HG03442 (cell line): ENCODE data around the gene DIO3.

Experiments used
- ATAC-seq: cut with Tn5 transposase; IDR thresholded peaks from one replicate; pipeline ENCODE4 v1.9.1; 2021; ENCODE audit warnings: mild to moderate bottlenecking, moderate library complexity; ENCODE audit not compliant: unreplicated experiment

DIO3 gene

DNA sequence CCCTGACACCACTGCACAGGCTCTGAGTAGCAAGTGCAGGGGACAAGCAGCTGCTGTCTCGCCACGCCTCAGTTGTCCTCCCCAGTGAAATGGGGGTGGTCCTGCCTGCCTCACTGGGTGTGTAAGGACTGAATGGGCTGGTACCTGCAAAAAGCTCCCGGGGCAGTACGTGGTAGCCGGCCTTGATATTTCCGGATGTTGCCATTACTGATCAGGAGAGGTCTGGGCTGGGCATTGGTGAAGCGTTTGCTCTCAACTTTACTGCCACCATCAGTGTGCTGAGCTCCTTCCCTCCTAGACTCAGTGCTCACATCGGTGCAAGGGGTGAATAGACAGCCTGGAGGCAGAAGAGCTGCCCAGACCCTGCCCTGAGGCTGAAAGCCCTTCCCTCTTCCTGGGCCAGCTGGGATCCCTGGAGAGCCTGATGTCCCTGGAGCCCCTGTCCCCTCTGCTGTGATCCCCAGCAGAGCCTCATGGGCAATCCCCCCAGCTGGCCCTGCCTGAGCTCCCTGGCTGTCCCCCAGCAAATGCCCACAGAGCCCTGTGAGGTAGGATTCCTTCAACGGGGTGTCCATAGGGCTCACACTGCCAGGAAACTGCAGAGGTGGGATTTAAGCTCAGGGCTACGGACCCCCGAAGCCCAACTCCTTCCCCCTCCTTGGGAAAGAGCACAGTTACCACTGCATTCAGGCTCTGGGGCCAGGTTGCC lies 18.2 kb downstream of the DIO3 start:
- ATAC-seq = no peak

DNA sequence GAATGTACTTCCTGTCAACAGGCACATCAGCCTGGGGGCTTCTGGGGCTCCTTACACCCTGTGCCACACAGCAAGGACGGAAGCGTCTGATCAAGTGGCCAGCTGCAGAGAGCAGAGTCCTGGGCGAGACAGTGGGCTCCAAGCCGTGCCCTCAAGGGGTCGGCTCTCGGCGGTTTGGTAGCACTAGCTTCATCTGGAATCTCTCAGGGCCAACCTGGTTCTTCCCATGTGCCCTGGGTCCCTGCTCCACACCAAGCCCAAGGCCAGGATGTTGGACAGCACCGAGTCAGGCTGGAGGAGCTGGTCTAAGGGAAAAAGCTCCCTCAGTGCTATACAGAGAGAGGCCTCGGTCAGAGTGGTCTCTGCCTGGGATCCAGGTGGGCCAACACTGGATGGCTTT lies 20.5 kb downstream of the DIO3 start:
- ATAC-seq = no peak

DNA sequence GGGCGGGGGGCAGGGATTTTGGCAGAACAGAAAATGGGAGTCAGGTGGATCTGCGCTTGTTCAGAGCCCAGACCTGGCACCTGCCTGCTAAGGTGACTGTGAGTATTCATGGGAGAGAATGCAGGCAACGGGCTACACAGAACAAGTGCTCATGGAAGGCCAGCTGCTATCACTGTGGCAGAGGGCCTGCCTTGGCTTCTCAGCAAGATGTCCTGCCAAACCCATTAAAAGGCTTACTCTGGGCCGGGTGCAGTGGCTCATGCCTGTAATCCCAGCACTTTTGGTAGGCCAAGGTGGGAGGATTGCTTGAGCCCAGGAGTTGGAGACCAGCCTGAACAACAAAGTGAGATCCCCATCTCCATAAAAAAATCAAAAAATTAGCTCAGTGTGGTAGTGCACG lies 21.0 kb downstream of the DIO3 start:
- no peak for ATAC-seq

DNA sequence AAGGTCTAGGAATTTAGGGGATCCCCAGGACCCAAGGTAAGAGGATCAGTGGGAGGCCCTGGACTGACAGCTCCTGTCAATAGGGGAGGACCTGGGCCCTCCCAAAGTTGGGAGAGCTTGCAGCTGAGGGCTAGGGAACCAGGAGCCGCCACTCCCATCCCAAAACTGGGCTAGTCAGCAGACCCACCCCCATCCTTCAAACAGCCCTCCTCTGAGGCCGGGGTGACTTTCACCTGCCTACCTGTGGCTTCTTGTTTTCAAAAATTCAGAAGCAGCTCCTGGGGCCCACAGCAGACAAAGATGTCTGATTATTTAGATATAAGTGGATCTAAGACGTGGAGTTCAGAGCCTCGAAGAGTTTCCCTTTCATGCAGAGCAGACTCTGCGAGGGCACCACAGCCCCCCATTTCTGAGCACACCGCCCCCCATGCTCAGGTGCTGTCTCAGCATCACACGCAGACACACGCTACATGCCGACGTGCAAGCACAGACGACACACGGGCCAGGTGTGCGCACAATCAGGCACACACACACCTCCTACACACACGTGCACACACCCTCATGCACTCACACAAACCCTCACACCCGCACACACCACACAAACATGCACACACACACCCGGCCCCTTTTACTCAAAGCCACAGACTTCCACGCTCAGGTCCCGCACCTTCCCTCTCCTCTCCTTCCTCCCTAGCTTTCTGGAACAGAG lies 21.9 kb downstream of the DIO3 start:
- ATAC-seq = no peak

DNA sequence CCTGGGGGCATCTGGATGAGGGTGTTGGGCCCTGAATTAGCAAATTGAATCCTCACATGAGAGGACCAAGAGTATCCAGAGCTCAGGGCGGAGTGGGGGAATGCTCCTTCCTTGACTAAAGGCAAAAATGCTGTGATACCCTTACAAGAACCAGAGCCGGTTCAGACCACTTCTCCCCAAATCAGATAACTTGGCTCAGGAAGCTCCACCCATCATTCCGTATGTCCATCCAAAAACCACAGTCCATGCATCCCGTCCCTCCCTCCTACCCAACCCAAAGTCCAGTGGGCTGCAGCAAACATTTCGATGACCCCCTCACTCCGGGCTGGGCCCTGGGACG lies 22.4 kb downstream of the DIO3 start:
- no peak for ATAC-seq

DNA sequence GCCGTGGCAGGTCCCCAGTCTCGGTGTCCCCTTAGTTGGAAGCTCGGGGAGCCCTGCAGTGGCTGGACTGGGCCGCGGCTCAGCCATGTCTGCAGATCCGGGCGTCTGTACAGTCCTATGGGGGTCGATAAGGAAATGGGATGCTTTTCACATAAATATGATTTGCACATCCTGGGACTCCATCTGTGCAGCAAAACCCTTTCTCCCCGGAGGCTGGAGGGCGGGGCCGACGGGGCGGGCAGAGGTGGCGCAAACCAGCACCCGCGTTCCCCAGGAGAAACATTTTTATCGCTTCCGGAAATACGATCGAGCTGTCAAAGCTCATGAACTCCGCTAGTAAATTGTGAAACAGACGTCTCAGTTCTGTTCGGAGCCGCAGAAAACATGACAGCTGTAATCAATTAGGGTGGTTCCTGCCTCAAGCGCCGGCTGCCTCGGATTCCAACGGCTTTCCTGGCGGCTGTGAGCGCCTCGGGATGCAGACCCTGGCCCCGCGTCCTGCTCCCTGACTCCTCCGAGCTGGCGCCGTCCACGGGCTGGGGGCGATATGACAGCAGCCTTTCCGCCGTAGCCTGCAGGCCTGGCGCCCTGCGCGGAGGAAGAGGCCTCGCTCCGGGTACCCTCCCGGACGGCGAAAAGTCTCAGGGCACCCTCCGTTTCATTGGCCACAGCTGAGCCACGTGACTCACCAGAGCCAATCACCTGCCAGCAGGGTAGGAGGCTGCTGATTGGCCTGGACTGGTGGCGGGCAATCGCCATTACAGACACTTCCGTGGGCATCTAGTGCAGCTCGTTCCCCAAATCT lies 23.0 kb downstream of the DIO3 start:
- no peak for ATAC-seq

DNA sequence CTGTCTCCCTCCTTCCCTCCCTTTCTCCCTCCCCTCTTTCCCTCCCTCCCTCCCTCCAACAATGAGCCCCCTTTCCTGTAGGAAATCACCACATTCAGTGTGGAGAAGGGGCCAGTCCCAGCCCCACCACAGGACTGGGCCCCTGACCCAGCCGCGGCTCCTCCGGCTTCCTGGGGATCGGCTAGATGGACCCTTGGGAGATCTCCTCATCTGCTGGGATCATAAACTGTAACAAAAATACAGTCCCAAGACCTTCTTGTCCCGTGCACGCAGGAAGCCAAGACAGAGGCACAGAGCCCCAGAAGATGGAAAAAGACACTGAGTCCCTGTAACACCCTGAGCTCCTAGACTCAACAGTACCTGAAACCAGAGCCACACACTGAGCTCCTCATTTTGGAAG lies 23.9 kb downstream of the DIO3 start:
- no peak for ATAC-seq

DNA sequence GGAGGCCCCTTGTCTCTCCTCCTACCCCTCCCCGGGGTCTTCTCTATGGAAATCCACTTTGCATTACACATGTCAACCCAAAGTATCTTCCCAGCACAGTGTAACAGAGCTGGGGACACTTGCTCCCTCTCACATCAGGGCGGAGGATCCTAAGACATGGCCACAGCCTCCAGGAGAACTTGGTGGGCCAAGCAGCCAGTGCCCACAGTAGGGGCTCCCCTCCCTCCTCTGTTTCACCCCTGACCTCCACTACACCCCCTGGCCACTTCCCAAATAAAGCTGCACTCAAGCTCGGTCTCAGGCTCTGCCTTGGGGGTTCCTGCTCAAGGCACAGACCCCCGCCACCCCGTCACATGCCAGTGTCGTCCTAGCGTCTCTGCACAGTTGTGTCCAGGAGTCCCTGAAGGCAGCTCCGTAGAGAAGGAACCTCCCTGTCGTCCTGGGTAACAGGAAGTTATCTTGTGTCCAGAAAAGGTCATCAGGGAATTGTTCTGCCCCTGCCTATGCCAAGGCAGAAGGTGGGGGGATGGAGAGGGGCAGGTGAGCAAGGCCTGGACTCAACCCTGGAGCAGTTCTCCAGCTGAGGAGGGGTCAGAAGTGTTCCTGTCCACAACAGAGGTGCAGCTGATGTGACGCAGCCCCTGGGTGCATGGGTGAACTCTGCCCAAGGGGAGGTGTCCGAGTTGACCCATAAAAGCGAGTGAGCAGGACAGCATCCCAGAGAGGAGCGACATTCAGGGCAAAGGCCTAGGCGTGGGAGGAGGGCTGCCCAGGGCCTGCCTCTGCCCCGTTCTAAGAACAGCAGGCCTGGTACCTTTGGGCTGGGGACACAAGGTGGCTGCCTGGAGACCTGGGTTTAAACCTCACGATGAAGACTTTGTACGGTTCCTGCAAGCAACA lies 25.5 kb downstream of the DIO3 start:
- ATAC-seq = no peak

DNA sequence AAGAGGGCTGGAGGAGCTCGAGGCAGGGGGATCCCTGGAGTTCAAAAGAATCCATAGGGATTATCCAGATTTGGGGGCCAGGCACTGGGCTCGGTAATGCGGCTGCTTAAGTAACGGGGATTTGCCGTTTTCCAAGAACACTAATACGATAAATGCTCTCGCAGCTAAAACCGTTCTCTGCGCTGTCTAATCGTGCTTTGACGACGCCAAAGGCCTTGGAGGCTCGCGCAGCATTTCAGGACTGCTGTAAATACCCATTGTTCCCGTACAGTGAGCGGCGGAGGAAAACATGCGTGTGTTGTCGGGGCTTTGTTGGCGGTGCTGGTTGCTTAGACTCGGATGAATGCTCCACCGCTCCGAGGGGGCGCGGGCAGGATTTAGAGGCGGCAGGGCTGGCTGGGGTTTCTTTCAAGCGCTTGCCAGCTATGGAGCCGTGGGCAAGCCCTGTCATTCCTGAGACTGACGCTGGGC lies 26.2 kb downstream of the DIO3 start:
- ATAC-seq = no peak

DNA sequence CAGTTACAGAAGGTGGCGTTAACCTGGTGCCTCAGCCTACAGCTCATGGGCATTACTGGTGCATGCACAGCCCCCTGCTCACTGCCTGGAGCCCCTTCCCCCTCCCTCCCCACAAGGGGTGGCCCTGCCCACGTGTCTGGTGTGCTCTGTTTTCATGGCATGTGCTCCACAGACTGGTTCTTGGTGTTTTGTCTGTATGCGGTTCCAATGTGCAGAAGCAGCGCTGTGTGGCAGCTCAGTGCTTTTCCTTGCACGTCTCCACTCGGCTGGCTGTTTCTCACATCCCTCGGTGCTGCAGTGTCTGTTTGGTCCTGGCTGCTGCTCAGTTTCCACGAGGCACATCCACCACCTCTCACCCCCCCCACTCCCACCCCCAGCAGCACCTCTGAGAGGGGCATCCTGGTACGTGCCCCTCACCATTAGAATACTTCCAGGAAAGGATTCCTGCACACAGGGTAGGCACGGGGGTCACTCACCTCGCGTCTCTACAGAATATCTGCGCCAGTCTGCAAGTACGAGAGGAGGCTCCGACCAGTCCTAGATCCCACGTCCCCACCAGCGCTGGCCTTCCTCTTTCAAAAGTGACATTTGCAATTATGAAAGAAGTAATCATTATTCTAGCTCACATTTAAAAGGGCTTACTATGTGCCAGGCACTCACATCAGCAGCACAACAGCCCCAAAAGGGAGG lies 27.1 kb downstream of the DIO3 start:
- no peak for ATAC-seq

DNA sequence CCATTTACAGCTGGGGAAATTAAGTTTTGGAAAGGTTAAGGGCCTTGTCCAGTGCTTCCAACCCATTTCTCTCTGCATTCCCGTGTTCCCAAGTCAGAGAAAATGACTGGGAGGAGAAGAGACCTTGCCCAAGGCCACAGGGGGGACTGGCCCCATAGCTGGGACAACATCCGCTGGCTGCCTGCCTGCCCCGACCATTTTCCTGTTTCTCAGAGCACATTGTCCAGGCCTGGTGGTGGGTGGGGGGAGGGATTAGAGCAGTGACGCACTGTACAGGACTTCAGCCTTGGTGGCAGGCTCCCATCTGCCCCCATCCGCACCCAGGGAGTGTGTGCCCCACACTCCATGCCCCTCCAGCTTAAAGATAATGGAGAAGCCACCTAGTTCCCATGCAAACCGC lies 27.7 kb downstream of the DIO3 start:
- no peak for ATAC-seq

DNA sequence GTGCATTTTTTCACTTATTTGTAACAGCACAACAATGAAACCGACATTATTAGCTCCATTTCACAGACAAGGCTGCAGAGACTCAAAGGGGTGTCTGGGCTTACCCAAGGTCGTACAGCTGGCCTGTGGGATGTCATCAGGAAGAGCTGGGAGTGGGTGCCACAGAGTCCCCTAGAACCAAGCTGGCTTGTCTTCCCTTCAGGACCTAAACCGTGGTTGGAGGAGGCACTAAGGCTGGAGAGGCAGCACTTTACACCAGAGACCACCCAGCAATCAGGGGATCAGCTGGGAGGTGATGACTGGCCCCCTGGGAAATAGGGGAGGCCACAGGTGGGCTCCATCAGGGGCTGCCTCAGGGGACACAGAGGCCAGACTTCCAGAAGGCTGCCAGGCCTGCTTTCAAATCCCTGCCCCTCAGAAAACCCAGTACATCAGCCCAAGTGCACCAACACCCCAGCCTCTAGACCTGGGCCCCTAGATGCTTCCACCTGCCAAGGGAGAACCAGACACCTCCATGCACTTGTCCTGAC lies 28.3 kb downstream of the DIO3 start:
- ATAC-seq = no peak

DNA sequence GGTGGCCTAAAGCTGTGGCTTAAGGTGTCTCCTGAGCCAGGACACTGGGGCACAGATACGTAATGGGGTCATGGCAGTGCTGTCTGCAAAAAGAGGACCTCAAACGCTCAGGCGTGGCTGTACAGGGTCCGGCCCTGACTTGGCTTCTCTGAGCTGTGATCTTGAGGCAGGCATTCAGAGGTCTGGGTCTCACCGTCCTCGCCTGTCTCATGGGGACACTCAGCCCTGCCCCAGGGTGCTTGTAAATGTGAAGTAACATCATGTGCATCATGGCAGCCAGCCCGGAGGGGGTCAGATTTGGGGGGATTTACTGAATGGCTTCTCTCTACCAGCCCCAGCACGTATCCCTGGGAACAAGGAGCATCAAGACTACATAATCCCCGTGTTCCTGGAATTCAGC lies 28.8 kb downstream of the DIO3 start:
- no peak for ATAC-seq

DNA sequence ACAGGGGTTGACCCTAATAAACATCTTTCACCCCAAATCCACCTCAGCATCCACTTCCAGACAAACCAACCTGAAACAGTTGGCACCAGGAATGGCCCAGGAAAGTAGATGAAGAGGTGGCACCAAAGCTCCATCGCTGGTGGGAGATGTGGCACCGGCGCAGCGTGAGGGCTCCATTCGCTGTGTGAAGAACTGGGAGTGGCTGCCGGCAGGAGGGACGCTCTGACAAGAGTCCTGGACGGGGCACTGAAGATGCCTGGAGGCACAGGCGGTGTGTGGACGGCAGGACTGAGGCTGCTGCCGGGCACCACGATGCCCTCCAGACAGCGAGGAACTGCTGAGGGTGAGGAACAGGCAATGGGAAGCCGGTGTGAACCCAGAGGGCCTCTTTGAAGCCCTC lies 29.3 kb downstream of the DIO3 start:
- ATAC-seq = no peak

DNA sequence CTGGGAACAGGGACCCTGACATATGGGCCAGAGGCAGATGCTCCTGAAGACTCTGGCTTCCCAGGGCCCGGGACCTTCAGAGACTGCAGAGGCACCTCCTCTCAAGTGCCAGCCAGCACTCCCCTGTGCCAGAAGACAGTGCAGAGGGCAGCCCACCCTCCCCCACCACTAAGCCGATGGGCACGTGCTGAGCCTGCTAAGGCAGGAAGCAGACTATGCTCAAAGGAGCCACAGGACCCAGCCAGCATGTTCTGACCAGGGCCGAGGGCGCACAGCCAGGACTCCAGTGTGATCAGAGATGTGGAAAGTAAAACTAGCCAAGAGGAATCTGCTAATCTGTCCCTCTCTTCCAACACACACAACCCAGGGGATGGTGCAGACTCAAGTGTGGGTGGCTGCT lies 29.8 kb downstream of the DIO3 start:
- no peak for ATAC-seq

DNA sequence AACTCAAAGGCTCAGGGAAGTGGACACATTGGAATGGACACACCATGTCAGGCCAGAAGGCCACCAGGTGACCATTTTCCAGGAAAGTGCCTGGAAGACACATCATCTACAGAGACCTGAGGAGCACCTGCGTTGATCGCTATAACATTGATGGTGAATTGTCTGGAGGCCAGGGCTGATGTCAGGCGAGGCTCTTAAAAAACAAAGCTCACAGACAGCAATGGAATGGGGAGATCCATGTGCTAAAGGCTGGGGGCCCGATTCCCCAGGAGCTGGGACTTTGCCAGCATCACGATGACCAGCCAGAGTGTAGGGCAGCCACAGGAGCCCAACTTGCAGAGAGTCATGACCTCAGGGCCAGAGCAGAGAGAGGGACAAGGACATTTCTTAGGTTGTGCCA lies 30.3 kb downstream of the DIO3 start:
- no peak for ATAC-seq

DNA sequence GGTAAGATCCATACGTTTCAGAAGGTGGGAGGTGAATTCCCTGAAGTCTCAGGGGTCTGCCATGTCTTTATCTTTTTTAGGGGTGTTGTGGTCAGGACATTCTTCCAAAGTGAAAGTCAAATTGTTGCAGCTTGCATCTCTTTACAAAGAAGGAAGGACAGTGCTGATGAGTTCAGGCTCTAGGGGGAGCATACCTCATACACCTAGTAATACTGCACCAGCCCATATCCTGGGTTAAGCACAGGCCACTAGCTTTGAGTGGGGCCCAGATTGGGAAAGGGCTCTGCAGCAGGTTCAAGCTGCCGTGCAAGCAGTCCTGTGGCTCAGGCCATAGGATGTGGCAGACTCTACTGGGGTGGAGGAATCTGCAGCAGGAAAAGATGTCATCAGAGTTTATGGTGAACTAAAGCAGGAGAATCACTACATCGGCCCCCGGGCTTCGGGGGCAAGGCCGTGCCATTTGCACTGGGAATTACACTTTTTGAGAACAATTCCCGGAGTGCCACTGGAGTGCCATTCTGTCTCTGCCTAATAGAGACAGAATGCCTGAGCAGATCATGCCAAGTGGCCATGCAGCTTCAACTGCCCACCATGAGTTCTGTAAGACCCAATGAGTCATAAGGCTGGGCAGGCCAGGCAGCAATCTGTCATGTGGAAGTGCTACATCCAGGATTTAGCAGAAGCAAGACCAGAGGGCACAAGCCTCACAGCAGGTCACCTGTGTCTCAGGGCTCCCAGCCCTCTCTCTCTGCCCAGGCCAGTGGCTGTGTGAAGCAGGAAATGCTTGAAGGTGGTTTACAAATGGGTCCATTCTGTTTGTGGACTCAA lies 32.3 kb downstream of the DIO3 start:
- ATAC-seq = no peak

DNA sequence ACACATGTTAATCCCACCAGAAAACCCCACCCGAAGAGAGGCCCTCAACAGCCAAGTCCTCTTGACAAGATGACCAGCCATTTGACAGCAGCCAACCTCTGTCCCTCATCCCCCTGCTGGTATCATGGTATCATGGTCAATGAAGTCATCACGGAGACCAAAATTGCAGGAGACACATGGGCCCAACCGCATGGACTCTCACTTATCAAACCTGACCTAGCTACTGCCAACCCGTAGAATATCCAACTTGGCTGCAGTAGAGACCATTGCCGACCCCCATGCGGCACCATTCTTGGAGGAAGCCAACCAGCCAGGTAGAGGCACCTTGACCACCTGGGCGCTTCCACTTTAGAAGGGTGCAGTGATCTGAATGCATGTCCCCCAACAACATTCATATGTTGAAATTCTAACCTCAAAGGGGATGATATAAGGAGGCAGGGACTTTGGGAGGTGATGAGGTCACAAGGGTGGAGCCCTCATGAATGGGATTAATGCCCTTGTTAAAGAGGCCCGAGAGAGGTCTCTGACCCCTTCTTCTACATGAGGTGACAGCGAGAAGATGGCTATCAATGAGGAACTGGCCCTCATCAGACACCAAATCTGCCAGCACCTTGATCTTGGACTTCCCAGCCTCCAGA lies 33.3 kb downstream of the DIO3 start:
- ATAC-seq = no peak

DNA sequence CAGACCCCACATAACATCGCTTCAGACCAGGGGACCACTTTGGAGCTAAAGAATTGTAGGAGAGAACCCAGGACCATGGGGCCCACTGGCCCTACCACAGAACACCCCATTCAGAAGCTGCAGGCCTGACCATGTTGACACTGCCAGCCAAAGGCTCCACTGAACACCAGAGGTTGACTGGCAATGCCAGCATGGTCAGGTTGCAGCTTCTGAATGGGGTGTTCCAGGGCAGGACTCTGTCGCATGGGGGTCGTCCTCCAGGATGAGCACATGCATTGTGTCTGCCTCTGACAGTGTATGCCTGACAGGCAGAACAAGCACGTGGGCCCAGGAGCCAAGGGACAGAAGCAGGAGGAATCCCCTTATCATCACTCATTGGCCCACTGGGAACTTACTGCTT lies 34.1 kb downstream of the DIO3 start:
- ATAC-seq = no peak
